ENCODE measurements around the gene PMS1.
"Not testable (repeated sequence)": the region's sequence is repeated elsewhere in the genome, so short reads cannot be mapped to it uniquely, and the experiment has no call there.

Gene PMS1

GRCh38 chr2:189783927-189784867 lies at the start of gene PMS1, which contains the start of gene ORMDL1:
PMS1 (plus strand) TSS chr2:189784450; CDS start chr2:189791810, 7,360 bp downstream.
ORMDL1 (minus strand) TSS chr2:189784339; CDS start chr2:189782595, 1,744 bp downstream.
- DNase-seq = peak; percentile 94

- peak; percentile 44 for DNase-seq
Measured at GRCh38 chr2:189751080-189751658, 33.1 kb upstream of the PMS1 start.

- no peak for DNase-seq
Measured at GRCh38 chr2:189756311-189756952, 27.8 kb upstream of the PMS1 start.

DNA sequence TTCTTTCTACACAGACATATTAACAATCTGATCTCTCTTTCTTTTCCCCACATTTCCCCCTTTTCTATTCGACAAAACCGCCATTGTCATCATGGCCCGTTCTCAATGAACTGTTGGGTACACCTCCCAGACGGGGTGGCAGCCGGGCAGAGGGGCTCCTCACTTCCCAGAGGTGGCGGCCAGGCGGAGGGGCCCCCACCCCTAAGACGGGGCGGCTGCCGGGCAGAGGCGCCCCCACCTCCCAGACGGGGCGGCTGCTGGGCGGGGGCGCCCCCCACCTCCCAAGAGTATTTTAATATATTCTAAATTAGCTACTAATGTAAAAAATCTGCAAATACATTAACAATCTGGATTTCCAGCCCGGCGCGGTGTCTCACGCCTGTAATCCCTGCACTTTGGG lies 24.1 kb upstream of the PMS1 start:
- not testable (repeated sequence) for DNase-seq

- DNase-seq = no peak
Measured at GRCh38 chr2:189762229-189762550, 22.1 kb upstream of the PMS1 start.

GRCh38 chr2:189762551-189763298 lies 21.5 kb upstream of the PMS1 start, which contains the start of gene OSGEPL1:
OSGEPL1 (minus strand) TSS chr2:189762792; CDS start chr2:189761640, 1,152 bp downstream.
- peak; percentile 94 for DNase-seq

- DNase-seq = no peak
Measured at GRCh38 chr2:189763908-189764661, 20.2 kb upstream of the PMS1 start.

- DNase-seq = no peak
Measured at GRCh38 chr2:189770590-189771322, 13.5 kb upstream of the PMS1 start.

GRCh38 chr2:189772212-189772611 lies 12.0 kb upstream of the PMS1 start:
- no peak for DNase-seq

DNA sequence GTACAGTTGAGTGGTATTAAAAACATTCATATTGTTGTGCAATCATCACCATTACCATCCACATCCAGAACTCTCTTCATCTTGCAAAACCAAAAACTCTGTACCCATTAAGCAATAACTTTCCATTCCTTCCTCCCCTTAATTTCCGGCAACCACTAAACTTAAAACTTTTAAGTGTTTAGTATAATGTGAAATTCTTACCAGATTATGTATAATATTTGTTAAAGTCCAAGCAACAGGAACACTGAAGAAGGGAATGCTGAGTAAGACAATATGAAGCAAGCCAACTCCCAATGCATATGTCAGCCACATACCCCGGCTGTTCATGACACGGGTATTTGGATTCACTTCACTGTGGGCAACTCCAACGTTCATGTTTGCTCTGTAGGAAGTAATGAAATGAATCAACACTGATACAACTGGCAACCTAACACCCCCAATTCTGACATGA lies 2.0 kb upstream of the PMS1 start:
- DNase-seq = no peak

- no peak for DNase-seq
Measured at GRCh38 chr2:189783451-189783926, 761 bp upstream of the PMS1 start.

DNA sequence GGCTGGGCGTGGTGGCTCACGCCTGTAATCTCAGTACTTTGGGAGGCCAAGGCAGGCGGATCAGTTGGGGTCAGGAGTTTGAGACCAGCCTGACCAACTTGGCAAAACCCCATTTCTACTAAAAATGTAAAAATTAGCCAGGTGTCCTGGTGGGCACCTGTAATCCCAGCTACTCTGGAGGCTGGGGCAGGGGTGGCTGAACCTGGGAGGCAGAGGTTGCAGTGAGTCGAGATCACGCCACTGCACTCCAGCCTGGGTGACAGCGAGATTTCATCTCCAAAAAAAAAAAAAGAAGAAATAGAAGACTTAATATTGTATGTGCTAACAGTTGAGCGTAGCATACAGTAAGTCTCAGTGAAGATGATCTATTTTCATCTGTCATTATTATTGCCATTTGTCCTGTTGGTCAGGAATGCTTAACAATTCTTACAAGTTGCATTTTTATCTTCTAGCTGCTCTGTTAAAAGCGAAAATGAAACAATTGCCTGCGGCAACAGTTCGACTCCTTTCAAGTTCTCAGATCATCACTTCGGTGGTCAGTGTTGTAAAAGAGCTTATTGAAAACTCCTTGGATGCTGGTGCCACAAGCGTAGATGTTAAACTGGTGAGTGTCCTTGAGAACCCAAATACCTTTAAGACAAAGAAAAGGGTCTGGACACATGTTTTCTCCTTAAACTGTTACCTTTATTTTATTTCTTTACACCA lies 7.2 kb downstream of the PMS1 start:
- no peak for DNase-seq

DNA sequence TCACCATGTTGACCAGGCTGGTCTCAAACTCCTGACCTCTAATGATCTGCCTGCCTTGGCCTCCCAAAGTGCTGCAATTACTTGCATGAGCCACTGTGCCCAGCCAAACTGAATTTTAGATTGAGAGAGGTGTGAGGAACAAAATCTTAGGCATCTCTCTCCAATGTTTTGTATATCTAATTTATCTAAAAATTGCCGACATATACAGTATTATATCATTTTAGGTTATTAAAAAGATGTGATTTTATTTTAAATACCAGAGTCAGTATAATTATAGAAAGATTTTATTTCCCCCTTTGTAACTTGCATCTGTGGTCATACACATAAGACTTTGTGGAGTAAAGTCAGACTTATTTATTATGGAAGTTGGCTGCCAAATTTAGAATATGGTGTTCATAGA lies 10.1 kb downstream of the PMS1 start:
- no peak for DNase-seq

DNA sequence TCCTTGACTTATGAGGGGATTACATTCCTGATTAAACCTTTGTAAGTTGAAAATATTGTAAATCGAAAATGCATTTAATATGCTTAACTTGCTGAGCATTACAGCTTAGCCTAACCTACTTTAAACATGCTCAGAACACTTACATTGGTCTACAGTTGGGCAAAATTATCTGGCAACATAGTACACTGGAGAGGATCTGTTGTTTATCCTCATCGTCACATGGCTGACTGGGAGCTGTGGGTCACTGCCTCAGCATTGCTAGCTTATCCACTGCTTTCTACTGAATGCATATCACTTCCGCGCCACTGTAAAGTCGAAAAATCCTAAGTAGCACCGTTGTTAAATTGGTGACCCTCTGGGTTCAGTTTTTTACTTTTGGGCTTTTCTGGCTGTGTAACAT lies 13.7 kb downstream of the PMS1 start:
- DNase-seq = no peak

- no peak for DNase-seq
Measured at GRCh38 chr2:189798312-189799029, 14.2 kb downstream of the PMS1 start.

DNA sequence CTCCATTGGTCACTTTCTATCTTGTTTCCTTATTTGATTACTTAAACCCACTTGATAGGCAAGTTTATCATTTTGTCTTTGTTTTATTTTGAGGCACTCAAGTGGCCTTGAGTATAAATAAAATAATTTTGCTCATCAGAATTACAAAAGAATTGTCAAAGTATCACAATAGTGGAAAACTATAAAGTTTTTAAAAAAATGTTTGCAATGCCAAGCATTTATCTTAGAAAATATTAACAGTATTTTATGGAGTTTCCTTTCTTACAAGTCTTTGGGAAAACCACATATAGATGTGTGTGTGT lies 14.7 kb downstream of the PMS1 start:
- no peak for DNase-seq

GRCh38 chr2:189799531-189799930 lies 15.3 kb downstream of the PMS1 start:
- no peak for DNase-seq

- no peak for DNase-seq
Measured at GRCh38 chr2:189802396-189802912, 18.2 kb downstream of the PMS1 start.

DNA sequence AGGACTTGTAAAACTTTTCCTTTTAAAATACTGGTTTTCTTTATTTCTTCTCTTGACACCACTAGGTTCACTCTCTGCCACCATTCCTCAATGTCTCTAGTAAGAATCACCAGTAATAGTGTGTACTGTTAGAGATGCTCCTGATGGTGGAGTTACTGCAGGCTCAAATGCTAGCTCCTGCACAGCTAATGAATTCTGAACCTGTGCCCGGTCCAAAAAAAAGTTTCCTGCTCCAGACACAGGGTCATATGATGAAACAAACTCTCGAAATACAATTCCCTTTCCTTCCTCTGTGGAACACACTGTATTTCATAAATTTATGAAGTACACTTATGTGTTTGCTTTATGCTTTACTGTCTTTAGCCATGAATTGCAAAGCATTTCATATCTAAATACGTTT lies 19.2 kb downstream of the PMS1 start:
- no peak for DNase-seq
